ENCODE data around the gene FOCAD.

The FOCAD gene

GRCh38 chr9:20684035-20684874 is at the start of gene FOCAD (continued):
- TF ChIP-seq, protein P1, sequence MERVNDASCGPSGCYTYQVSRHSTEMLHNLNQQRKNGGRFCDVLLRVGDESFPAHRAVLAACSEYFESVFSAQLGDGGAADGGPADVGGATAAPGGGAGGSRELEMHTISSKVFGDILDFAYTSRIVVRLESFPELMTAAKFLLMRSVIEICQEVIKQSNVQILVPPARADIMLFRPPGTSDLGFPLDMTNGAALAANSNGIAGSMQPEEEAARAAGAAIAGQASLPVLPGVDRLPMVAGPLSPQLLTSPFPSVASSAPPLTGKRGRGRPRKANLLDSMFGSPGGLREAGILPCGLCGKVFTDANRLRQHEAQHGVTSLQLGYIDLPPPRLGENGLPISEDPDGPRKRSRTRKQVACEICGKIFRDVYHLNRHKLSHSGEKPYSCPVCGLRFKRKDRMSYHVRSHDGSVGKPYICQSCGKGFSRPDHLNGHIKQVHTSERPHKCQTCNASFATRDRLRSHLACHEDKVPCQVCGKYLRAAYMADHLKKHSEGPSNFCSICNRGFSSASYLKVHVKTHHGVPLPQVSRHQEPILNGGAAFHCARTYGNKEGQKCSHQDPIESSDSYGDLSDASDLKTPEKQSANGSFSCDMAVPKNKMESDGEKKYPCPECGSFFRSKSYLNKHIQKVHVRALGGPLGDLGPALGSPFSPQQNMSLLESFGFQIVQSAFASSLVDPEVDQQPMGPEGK (tag by site-specific recombination; IDR thresholded peaks at IDR 0.05) = peak; percentile 2; the same call in 1 of the 2 replicates
- TF ChIP-seq ZNF792 (tag by site-specific recombination; IDR thresholded peaks at IDR 0.05) (no peak), ZNF626 (tag by site-specific recombination; IDR thresholded peaks at IDR 0.05) (0 out of 2 replicates have a peak, but pooled peaks have one; percentile 41), ZNF621 (tag by site-specific recombination; IDR thresholded peaks at IDR 0.05) (no peak), ZNF777 (tag by site-specific recombination; IDR thresholded peaks at IDR 0.05; ENCODE audit: borderline replicate concordance) (no peak), ZBTB44 (tag by site-specific recombination; IDR thresholded peaks at IDR 0.05) (no peak), ZNF48 (tag by site-specific recombination; IDR thresholded peaks at IDR 0.05) (no peak), ZNF501 (tag by site-specific recombination; IDR thresholded peaks at IDR 0.05) (peak; percentile 54; the same call in 1 of the 2 replicates), ZBTB20 (tag by site-specific recombination; IDR thresholded peaks at IDR 0.05) (peak; percentile 22; the same call in 1 of the 2 replicates), ZNF76 (tag by site-specific recombination; IDR thresholded peaks at IDR 0.05; ENCODE audit: borderline replicate concordance, low read depth) (peak; percentile 74; the same call in 1 of the 2 replicates), GLI4 (tag by site-specific recombination; IDR thresholded peaks at IDR 0.05) (no peak), SP2 (tag by site-specific recombination; IDR thresholded peaks at IDR 0.05) (peak; percentile 85), ELK4 (IDR thresholded peaks at IDR 0.05; ENCODE audit: borderline replicate concordance, low read depth, low read length) (no peak), ZNF148 (tag by site-specific recombination; IDR thresholded peaks at IDR 0.05; ENCODE audit: borderline replicate concordance) (no peak), ZNF677 (tag by site-specific recombination; IDR thresholded peaks at IDR 0.05) (no peak), ZIC2 (tag by site-specific recombination; IDR thresholded peaks at IDR 0.05) (no peak; the same call in 1 of the 2 replicates), ZNF175 (tag by site-specific recombination; IDR thresholded peaks at IDR 0.05) (no peak), SP3 (tag by site-specific recombination; IDR thresholded peaks at IDR 0.05) (peak; percentile 44), ZFHX2 (tag by site-specific recombination; conservative IDR thresholded peaks at IDR 0.05) (peak; percentile 82)
- TF ChIP-seq, protein P2, sequence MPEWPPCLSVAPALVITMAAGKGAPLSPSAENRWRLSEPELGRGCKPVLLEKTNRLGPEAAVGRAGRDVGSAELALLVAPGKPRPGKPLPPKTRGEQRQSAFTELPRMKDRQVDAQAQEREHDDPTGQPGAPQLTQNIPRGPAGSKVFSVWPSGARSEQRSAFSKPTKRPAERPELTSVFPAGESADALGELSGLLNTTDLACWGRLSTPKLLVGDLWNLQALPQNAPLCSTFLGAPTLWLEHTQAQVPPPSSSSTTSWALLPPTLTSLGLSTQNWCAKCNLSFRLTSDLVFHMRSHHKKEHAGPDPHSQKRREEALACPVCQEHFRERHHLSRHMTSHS (tag by site-specific recombination; IDR thresholded peaks at IDR 0.05) = no peak
- TF ChIP-seq, protein P3, sequence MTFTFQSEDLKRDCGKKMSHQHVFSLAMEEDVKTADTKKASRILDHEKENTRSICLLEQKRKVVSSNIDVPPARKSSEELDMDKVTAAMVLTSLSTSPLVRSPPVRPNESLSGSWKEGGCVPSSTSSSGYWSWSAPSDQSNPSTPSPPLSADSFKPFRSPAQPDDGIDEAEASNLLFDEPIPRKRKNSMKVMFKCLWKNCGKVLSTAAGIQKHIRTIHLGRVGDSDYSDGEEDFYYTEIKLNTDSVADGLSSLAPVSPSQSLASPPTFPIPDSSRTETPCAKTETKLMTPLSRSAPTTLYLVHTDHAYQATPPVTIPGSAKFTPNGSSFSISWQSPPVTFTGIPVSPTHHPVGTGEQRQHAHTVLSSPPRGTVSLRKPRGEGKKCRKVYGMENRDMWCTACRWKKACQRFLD (tag by site-specific recombination; IDR thresholded peaks at IDR 0.05) = no peak
- TF ChIP-seq, protein P4, sequence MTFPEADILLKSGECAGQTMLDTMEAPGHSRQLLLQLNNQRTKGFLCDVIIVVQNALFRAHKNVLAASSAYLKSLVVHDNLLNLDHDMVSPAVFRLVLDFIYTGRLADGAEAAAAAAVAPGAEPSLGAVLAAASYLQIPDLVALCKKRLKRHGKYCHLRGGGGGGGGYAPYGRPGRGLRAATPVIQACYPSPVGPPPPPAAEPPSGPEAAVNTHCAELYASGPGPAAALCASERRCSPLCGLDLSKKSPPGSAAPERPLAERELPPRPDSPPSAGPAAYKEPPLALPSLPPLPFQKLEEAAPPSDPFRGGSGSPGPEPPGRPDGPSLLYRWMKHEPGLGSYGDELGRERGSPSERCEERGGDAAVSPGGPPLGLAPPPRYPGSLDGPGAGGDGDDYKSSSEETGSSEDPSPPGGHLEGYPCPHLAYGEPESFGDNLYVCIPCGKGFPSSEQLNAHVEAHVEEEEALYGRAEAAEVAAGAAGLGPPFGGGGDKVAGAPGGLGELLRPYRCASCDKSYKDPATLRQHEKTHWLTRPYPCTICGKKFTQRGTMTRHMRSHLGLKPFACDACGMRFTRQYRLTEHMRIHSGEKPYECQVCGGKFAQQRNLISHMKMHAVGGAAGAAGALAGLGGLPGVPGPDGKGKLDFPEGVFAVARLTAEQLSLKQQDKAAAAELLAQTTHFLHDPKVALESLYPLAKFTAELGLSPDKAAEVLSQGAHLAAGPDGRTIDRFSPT (tag by site-specific recombination; IDR thresholded peaks at IDR 0.05) = no peak
- TF ChIP-seq, protein P5, sequence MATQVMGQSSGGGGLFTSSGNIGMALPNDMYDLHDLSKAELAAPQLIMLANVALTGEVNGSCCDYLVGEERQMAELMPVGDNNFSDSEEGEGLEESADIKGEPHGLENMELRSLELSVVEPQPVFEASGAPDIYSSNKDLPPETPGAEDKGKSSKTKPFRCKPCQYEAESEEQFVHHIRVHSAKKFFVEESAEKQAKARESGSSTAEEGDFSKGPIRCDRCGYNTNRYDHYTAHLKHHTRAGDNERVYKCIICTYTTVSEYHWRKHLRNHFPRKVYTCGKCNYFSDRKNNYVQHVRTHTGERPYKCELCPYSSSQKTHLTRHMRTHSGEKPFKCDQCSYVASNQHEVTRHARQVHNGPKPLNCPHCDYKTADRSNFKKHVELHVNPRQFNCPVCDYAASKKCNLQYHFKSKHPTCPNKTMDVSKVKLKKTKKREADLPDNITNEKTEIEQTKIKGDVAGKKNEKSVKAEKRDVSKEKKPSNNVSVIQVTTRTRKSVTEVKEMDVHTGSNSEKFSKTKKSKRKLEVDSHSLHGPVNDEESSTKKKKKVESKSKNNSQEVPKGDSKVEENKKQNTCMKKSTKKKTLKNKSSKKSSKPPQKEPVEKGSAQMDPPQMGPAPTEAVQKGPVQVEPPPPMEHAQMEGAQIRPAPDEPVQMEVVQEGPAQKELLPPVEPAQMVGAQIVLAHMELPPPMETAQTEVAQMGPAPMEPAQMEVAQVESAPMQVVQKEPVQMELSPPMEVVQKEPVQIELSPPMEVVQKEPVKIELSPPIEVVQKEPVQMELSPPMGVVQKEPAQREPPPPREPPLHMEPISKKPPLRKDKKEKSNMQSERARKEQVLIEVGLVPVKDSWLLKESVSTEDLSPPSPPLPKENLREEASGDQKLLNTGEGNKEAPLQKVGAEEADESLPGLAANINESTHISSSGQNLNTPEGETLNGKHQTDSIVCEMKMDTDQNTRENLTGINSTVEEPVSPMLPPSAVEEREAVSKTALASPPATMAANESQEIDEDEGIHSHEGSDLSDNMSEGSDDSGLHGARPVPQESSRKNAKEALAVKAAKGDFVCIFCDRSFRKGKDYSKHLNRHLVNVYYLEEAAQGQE (tag by site-specific recombination; IDR thresholded peaks at IDR 0.05) = no peak

Measured in HEK293 (cell line).